ENCODE data around the gene ZNF30. TPM values are rescaled to one million over a fixed set of nuclear protein-coding genes. Genes with fewer than 3 reads are reported as not detected.
A peak's percentile ranks its signal among the peaks of the same experiment; 100 is the strongest.
"Not testable (repeated sequence)": the region's sequence is repeated elsewhere in the genome, so short reads cannot be mapped to it uniquely, and the experiment has no call there.

Gene ZNF30
- total RNA-seq, 5 donors from 2014 or later (not counting 1 experiment from before 2014, with no cell fraction given), result 3.2 to 10.5 (median 8.7) TPM

DNA sequence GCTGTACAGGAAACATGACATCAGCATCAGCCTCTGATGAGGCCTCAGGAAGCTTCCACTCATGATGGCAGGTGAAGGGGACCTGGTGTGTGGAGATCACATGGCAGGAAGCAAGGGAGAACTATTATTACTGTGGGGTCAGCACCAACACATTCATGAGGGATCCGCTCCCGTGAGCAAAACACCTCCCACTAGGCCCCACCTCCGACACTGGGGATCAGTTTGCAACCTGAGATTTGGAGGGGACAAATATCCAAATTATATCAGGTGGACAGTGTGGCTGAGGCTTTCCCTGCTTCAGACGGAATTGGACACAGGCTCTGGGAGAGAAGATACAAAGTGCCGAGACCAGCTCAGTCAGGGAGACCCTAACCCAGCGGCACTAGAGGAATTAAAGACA is 43.0 kb downstream of the ZNF30 start:
- CTCF ChIA-PET, result no interaction called here
- peak overlapping the region in 1 of 2 donors; percentile 10 for H3K27ac Mint-ChIP-seq

DNA sequence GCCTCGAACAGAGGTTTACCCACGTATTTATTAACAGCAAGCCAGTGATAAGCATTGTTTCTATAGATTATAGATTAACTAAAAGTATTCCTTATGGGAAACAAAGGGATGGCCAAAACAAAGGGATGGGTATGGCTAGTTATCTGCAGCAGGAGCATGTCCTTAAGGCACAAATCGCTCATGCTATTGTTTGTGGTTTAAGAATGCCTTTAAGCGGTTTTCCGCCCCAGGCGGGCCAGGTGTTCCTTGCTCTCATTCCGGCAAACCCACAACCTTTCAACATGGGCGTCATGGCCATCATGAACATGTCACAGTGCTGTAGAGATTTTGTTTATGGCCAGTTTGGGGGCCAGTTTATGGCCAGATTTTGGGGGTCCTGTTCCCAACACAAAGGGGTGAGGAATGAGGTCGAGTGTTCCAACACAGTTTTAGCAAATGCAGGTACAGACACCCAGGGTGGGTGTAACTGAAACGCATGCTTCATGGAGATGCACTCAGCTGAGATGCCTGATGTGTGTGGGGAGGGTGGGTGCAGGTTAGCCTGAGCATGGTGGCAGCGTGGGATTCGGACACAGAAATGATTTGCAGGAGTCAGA is 43.6 kb downstream of the ZNF30 start:
- H3K27me3 ChIP-seq (replicated peaks in 1 of 2; ENCODE audit: control insufficient read depth in 2 of 2, extremely low read depth in 1 of 2, insufficient read depth in 2 of 2, low read length in 1 of 2); H3K4me3 ChIP-seq (ENCODE audit: control insufficient read depth in 1 of 2, extremely low read depth in 1 of 2, low read length in 1 of 2); DNase-seq; H3K36me3 Mint-ChIP-seq; POLR2A ChIA-PET; H3K27ac ChIP-seq (ENCODE audit: low read length); H3K4me3 Mint-ChIP-seq; CTCF ChIA-PET; H3K27me3 Mint-ChIP-seq; H3K27ac Mint-ChIP-seq; H3K36me3 ChIP-seq (ENCODE audit: control insufficient read depth in 2 of 2, extremely low read depth in 1 of 2, insufficient read depth in 1 of 2, low read length in 1 of 2); H3K9me3 ChIP-seq; ATAC-seq (replicated peaks in 1 of 4): not testable (repeated sequence)
- H3K4me1 ChIP-seq (ENCODE audit: control insufficient read depth in 1 of 2, extremely low read depth in 1 of 2, insufficient read depth in 2 of 2, low read length in 2 of 2), result peaks cover 10 to 23% of the 10 kb centered on the region in 2 experiments
- H3K4me1 Mint-ChIP-seq, result peaks cover 18 to 28% (median 27%) of the 10 kb centered on the region in 3 donors
- WGBS (ENCODE audit: insufficient coverage), result 86% methylated on average over 4 of the region's 12 CpGs
- peaks cover 0 to 17% (median 8%) of the 10 kb centered on the region in 3 donors for H3K9me3 Mint-ChIP-seq

More for the DNA sequence above, 43.0 kb downstream of the ZNF30 start:
- no peaks in the 10 kb centered on the region for H3K27me3 ChIP-seq (replicated peaks in 1 of 2; ENCODE audit: control insufficient read depth in 2 of 2, extremely low read depth in 1 of 2, insufficient read depth in 2 of 2, low read length in 1 of 2)
- H3K36me3 ChIP-seq (ENCODE audit: control insufficient read depth in 2 of 2, extremely low read depth in 1 of 2, insufficient read depth in 1 of 2, low read length in 1 of 2), result no peaks in the 10 kb centered on the region
- H3K27me3 Mint-ChIP-seq, result no peaks in the 10 kb centered on the region
- no peak overlapping the region for H3K4me3 ChIP-seq (ENCODE audit: control insufficient read depth in 1 of 2, extremely low read depth in 1 of 2, low read length in 1 of 2)
- peaks cover 9% of the 10 kb centered on the region for H3K36me3 Mint-ChIP-seq
- no peak overlapping the region for H3K27ac ChIP-seq (ENCODE audit: low read length)
- ATAC-seq (replicated peaks in 1 of 4), result no peak
- POLR2A ChIA-PET, result no interaction called here
- H3K9me3 ChIP-seq, result no peaks in the 10 kb centered on the region
- H3K4me1 ChIP-seq (ENCODE audit: control insufficient read depth in 1 of 2, extremely low read depth in 1 of 2, insufficient read depth in 2 of 2, low read length in 2 of 2), result peaks cover 8 to 20% of the 10 kb centered on the region in 2 experiments
- no peak for DNase-seq
- peaks cover 15 to 24% (median 23%) of the 10 kb centered on the region in 3 donors for H3K4me1 Mint-ChIP-seq
- WGBS (ENCODE audit: insufficient coverage), result no CpG with 5 or more reads among the region's 6 CpGs
- H3K4me3 Mint-ChIP-seq, result no peak overlapping the region
- H3K9me3 Mint-ChIP-seq, result peaks cover 0 to 17% (median 8%) of the 10 kb centered on the region in 3 donors

DNA sequence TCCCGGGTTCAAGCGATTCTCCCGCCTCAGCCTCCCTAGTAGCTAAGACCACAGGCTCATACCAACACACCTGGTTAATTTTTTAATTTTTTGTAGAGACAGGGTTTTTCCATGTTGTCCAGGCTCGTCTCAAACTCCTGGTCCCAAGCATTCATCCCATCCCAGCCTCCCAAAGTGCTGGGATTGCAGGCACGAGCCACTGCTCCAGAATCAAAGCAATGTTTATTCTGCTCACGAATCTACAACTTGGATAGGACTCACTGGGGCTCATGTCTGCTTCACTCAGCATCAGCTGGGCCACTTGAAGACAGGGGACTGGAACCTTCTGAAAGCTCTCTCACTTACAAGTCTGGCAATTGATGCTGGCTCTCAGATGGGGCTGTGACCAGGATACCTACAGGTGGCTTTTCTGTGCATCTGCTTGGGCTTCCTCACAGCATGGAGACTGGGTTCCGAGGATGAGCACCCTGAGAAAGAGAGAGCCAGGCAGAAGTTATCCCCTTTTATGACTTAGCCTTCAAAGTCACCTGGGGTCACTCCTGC is 45.5 kb downstream of the ZNF30 start:
- H3K36me3 Mint-ChIP-seq, result peaks cover 9% of the 10 kb centered on the region
- no peaks in the 10 kb centered on the region for H3K27me3 Mint-ChIP-seq
- Histone ChIP-seq H3K4me3 (ENCODE audit: control insufficient read depth in 1 of 2, extremely low read depth in 1 of 2, low read length in 1 of 2) (no peak overlapping the region), H3K27ac (ENCODE audit: low read length) (no peak overlapping the region), H3K9me3 (no peaks in the 10 kb centered on the region), H3K4me1 (ENCODE audit: control insufficient read depth in 1 of 2, extremely low read depth in 1 of 2, insufficient read depth in 2 of 2, low read length in 2 of 2) (peaks cover 10 to 23% of the 10 kb centered on the region in 2 experiments), H3K36me3 (ENCODE audit: control insufficient read depth in 2 of 2, extremely low read depth in 1 of 2, insufficient read depth in 1 of 2, low read length in 1 of 2) (no peaks in the 10 kb centered on the region), H3K27me3 (replicated peaks in 1 of 2; ENCODE audit: control insufficient read depth in 2 of 2, extremely low read depth in 1 of 2, insufficient read depth in 2 of 2, low read length in 1 of 2) (no peaks in the 10 kb centered on the region)
- peaks cover 18 to 32% (median 27%) of the 10 kb centered on the region in 3 donors for H3K4me1 Mint-ChIP-seq
- peaks cover 0 to 18% (median 8%) of the 10 kb centered on the region in 3 donors for H3K9me3 Mint-ChIP-seq
- 94% methylated on average over 2 of the region's 7 CpGs for WGBS (ENCODE audit: insufficient coverage)
- ChIA-PET POLR2A (interaction anchor here in 1 of 2 donors (0.5 kb wide), 1 partner anchor 25 kb away, joined by 8 read pairs; no protein-coding TSS in a partner anchor), CTCF (interaction anchor here (0.5 to 1.0 kb wide), 6 partner anchors 15 to 42 kb away, joined by 3 to 12 read pairs (median 4); no protein-coding TSS in a partner anchor)
- H3K4me3 Mint-ChIP-seq, result no peak overlapping the region
- DNase-seq, result no peak
- no peak for ATAC-seq (replicated peaks in 1 of 4)
- H3K27ac Mint-ChIP-seq, result no peak overlapping the region

DNA sequence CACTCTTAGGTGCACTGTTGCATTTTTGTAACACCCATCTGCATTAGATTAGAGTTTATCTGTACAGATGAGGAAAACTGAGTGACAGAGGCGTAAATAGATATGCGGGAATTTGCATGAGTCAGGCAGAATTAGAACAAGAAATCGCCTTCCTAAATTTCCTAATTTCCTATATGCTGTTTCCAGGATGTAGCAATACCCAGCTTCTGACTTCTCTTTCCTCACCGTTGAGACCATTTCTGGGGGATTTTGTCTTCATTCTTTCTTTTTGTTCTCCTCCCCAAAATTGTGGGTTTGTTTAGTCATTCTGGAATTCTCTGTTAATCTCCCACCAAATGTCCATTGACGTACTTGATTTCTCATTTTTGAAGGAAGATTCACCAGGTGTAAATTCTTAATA is 47.9 kb downstream of the ZNF30 start:
- H3K27ac ChIP-seq (ENCODE audit: low read length), result no peak overlapping the region
- no CpG with 5 or more reads among the region's 5 CpGs for WGBS (ENCODE audit: insufficient coverage)
- ATAC-seq (replicated peaks in 1 of 4) (no peak), DNase-seq (no peak)
- no peaks in the 10 kb centered on the region for H3K9me3 ChIP-seq
- peaks cover 0 to 3% of the 10 kb centered on the region in 2 donors for H3K27me3 Mint-ChIP-seq
- peak overlapping the region in 1 of 3 donors; percentile 45 for H3K4me3 Mint-ChIP-seq
- H3K27ac Mint-ChIP-seq, result peak overlapping the region in 1 of 2 donors; percentile 93
- peaks cover 18 to 32% (median 27%) of the 10 kb centered on the region in 3 donors for H3K4me1 Mint-ChIP-seq
- peaks cover 0 to 9% (median 0%) of the 10 kb centered on the region in 3 donors for H3K9me3 Mint-ChIP-seq
- no peak overlapping the region for H3K4me3 ChIP-seq (ENCODE audit: control insufficient read depth in 1 of 2, extremely low read depth in 1 of 2, low read length in 1 of 2)
- no peaks in the 10 kb centered on the region for H3K36me3 ChIP-seq (ENCODE audit: control insufficient read depth in 2 of 2, extremely low read depth in 1 of 2, insufficient read depth in 1 of 2, low read length in 1 of 2)
- H3K4me1 ChIP-seq (ENCODE audit: control insufficient read depth in 1 of 2, extremely low read depth in 1 of 2, insufficient read depth in 2 of 2, low read length in 2 of 2), result peaks cover 10 to 23% of the 10 kb centered on the region in 2 experiments
- no peaks in the 10 kb centered on the region for H3K36me3 Mint-ChIP-seq
- H3K27me3 ChIP-seq (replicated peaks in 1 of 2; ENCODE audit: control insufficient read depth in 2 of 2, extremely low read depth in 1 of 2, insufficient read depth in 2 of 2, low read length in 1 of 2), result no peaks in the 10 kb centered on the region
- ChIA-PET POLR2A (no interaction called here), CTCF (interaction anchor here in 1 of 2 donors (0.9 to 1.2 kb wide), 2 partner anchors 40 to 167 kb away, joined by 3 to 5 read pairs; no protein-coding TSS in a partner anchor)

- peaks cover 0 to 3% of the 10 kb centered on the region in 2 donors for H3K27me3 Mint-ChIP-seq
- peak overlapping the region in 1 of 3 donors; percentile 45 for H3K4me3 Mint-ChIP-seq
- Histone ChIP-seq H3K4me1 (ENCODE audit: control insufficient read depth in 1 of 2, extremely low read depth in 1 of 2, insufficient read depth in 2 of 2, low read length in 2 of 2) (peaks cover 10 to 23% of the 10 kb centered on the region in 2 experiments), H3K27me3 (replicated peaks in 1 of 2; ENCODE audit: control insufficient read depth in 2 of 2, extremely low read depth in 1 of 2, insufficient read depth in 2 of 2, low read length in 1 of 2) (no peaks in the 10 kb centered on the region), H3K27ac (ENCODE audit: low read length) (no peak overlapping the region), H3K36me3 (ENCODE audit: control insufficient read depth in 2 of 2, extremely low read depth in 1 of 2, insufficient read depth in 1 of 2, low read length in 1 of 2) (no peaks in the 10 kb centered on the region), H3K9me3 (no peaks in the 10 kb centered on the region), H3K4me3 (ENCODE audit: control insufficient read depth in 1 of 2, extremely low read depth in 1 of 2, low read length in 1 of 2) (no peak overlapping the region)
- no peaks in the 10 kb centered on the region for H3K36me3 Mint-ChIP-seq
- H3K4me1 Mint-ChIP-seq, result peaks cover 18 to 32% (median 27%) of the 10 kb centered on the region in 3 donors
- ChIA-PET CTCF (interaction anchor here in 1 of 2 donors (0.7 to 1.1 kb wide), 2 partner anchors 10 to 52 kb away, joined by 6 to 8 read pairs; no protein-coding TSS in a partner anchor), POLR2A (interaction anchor here in 1 of 2 donors (0.5 to 0.6 kb wide), 2 partner anchors 26 to 37 kb away, joined by 3 to 5 read pairs; no protein-coding TSS in a partner anchor)
- DNase-seq (no peak), ATAC-seq (replicated peaks in 1 of 4) (no peak)
- WGBS (ENCODE audit: insufficient coverage), result no CpG with 5 or more reads among the region's 5 CpGs
- peak overlapping the region in 1 of 2 donors; percentile 93 for H3K27ac Mint-ChIP-seq
- H3K9me3 Mint-ChIP-seq, result peaks cover 0 to 9% (median 0%) of the 10 kb centered on the region in 3 donors
These were observed 48.4 kb downstream of the ZNF30 start for GRCh38 chr19:34975056-34975455.

DNA sequence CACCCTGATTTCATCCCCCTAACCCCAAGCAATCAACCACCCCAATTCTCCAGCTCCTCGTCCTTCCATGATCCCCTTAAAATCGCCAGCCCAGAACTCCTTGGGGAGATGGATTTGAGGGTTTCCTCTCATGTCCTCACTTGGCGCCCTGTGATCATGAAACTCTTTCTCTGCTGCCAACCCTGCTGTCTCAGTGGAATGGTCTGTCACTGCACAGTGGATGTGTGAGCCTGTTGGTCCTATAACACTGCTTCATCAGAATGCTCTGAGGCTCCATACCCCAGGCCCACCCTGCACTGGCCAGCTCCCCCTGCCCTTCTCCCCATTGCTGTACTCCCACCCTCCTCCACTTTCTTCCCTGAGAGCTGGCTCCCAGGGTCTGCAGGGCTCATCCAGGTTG is 49.9 kb downstream of the ZNF30 start:
- CTCF ChIA-PET, result no interaction called here

More for the DNA sequence above, 49.9 kb downstream of the ZNF30 start:
- Histone ChIP-seq H3K4me1 (ENCODE audit: control insufficient read depth in 1 of 2, extremely low read depth in 1 of 2, insufficient read depth in 2 of 2, low read length in 2 of 2) (peaks cover 10 to 23% of the 10 kb centered on the region in 2 experiments), H3K9me3 (no peaks in the 10 kb centered on the region), H3K4me3 (ENCODE audit: control insufficient read depth in 1 of 2, extremely low read depth in 1 of 2, low read length in 1 of 2) (no peak overlapping the region), H3K36me3 (ENCODE audit: control insufficient read depth in 2 of 2, extremely low read depth in 1 of 2, insufficient read depth in 1 of 2, low read length in 1 of 2) (no peaks in the 10 kb centered on the region), H3K27ac (ENCODE audit: low read length) (no peak overlapping the region), H3K27me3 (replicated peaks in 1 of 2; ENCODE audit: control insufficient read depth in 2 of 2, extremely low read depth in 1 of 2, insufficient read depth in 2 of 2, low read length in 1 of 2) (no peaks in the 10 kb centered on the region)
- WGBS (ENCODE audit: insufficient coverage), result 100% methylated on average over 1 of the region's 3 CpGs
- Mint-ChIP-seq H3K9me3 (peaks cover 0 to 9% (median 0%) of the 10 kb centered on the region in 3 donors), H3K36me3 (no peaks in the 10 kb centered on the region), H3K4me1 (peaks cover 18 to 32% (median 27%) of the 10 kb centered on the region in 3 donors), H3K27ac (no peak overlapping the region), H3K4me3 (no peak overlapping the region), H3K27me3 (peaks cover 0 to 3% of the 10 kb centered on the region in 2 donors)
- ATAC-seq (replicated peaks in 1 of 4) (no peak), DNase-seq (no peak)
- POLR2A ChIA-PET, result no interaction called here
